Measurements from ENCODE around the gene ETS1. TPM values are rescaled to one million over a fixed set of nuclear protein-coding genes. Genes with fewer than 3 reads are reported as not detected.

ETS1 gene
- total RNA-seq, 1 experiment from 2014 or later: 29.9 TPM

- Histone ChIP-seq H4K20me1 (ENCODE audit: control insufficient read depth, insufficient read depth, insufficient read length) (no peaks in the 10 kb centered on the region), H3K4me2 (ENCODE audit: insufficient read depth, insufficient read length, low read length) (no peak overlapping the region), H3K27ac (ENCODE audit: insufficient read length, low read depth, low read length) (no peak overlapping the region), H2BK120ac (ENCODE audit: low read depth, low read length, poor library complexity, severe bottlenecking) (no peak overlapping the region), H2BK5ac (ENCODE audit: insufficient read length, low read length) (no peak overlapping the region), H3K14ac (ENCODE audit: insufficient read depth, low read length) (no peak overlapping the region), H2BK12ac (ENCODE audit: insufficient read length, low read depth, low read length) (no peak overlapping the region), H2BK15ac (ENCODE audit: low read depth, low read length) (no peak overlapping the region), H3K79me2 (ENCODE audit: insufficient read depth, low read length) (no peaks in the 10 kb centered on the region), H3K4me1 (ENCODE audit: insufficient read depth, low read length) (no peaks in the 10 kb centered on the region), H3K18ac (ENCODE audit: insufficient read length, low read depth, low read length) (no peak overlapping the region), H3K27me3 (ENCODE audit: insufficient read depth, low read length) (no peaks in the 10 kb centered on the region), H3T11ph (ENCODE audit: low read length) (no peak overlapping the region), H3K23me2 (ENCODE audit: insufficient read length, low read depth, low read length, poor library complexity, severe bottlenecking) (no peaks in the 10 kb centered on the region), H2AFZ (ENCODE audit: low read length) (no peak overlapping the region), H2AK5ac (ENCODE audit: insufficient read length, low read length) (no peak overlapping the region), H3K9me3 (ENCODE audit: control insufficient read depth, low read depth, low read length) (no peaks in the 10 kb centered on the region), H2BK20ac (ENCODE audit: low read depth, low read length, poor library complexity, severe bottlenecking) (no peak overlapping the region), H4K8ac (replicated peaks; ENCODE audit: insufficient read length, low read depth, low read length) (no peak overlapping the region), H4K91ac (ENCODE audit: insufficient read length, low read depth, low read length) (no peak overlapping the region), H3K56ac (ENCODE audit: insufficient read length, low read depth, low read length) (no peak overlapping the region), H3K9ac (ENCODE audit: extremely low read depth, insufficient read length, low read length) (no peak overlapping the region), H3K23ac (ENCODE audit: insufficient read length, low read depth, low read length) (no peak overlapping the region), H3K79me1 (ENCODE audit: insufficient read depth, low read depth, low read length, poor library complexity, severe bottlenecking) (no peaks in the 10 kb centered on the region), H4K5ac (ENCODE audit: insufficient read length, low read depth, low read length) (no peak overlapping the region), H3K4ac (ENCODE audit: low read depth, low read length) (no peak overlapping the region)
- Mint-ChIP-seq H3K4me3 (no peak overlapping the region), H3K9me3 (no peaks in the 10 kb centered on the region), H3K27ac (no peak overlapping the region), H3K4me1 (no peaks in the 10 kb centered on the region), H3K36me3 (ENCODE audit: insufficient read depth in 1 of 3, low read depth in 3 of 3) (peaks cover 3 to 26% (median 8%) of the 10 kb centered on the region in 3 experiments; a peak in 5 of 7 replicates), H3K27me3 (ENCODE audit: low read depth) (no peaks in the 10 kb centered on the region)
- TF ChIP-seq CTCF (conservative IDR thresholded peaks at IDR 0.05): no peak
- no peak for DNase-seq
- no CpG with 5 or more reads among the region's 3 CpGs for WGBS (ENCODE audit: extremely low coverage, insufficient read length, low lambda C conversion rate)
Observed at GRCh38 chr11:128457874-128458273, 129.5 kb downstream of the ETS1 start.

Data from H9 (cell line).